Activated naive CD4-positive, alpha-beta T cell treated with anti-CD3 and anti-CD28 coated beads, Interleukin-2, amount 50 U/mL, for 24 hours (primary cell): Measurements from ENCODE around the gene LRTM1.

ENCODE experiments used
- H3K27ac Mint-ChIP-seq: one replicate; pipeline ENCODE4 v1.8.0; 2021; ENCODE audit warnings: mild to moderate bottlenecking, mixed read lengths
- H3K27me3 Mint-ChIP-seq: one replicate; pipeline ENCODE4 v1.8.0; 2021; ENCODE audit warnings: mixed read lengths
- H3K36me3 Mint-ChIP-seq: one replicate; pipeline ENCODE4 v1.8.0; 2021; ENCODE audit warnings: mixed read lengths
- H3K4me1 Mint-ChIP-seq: one replicate; pipeline ENCODE4 v1.8.0; 2021; ENCODE audit warnings: mixed read lengths
- H3K4me3 Mint-ChIP-seq: one replicate; pipeline ENCODE4 v1.8.0; 2021; ENCODE audit warnings: mild to moderate bottlenecking, mixed read lengths
- H3K9me3 Mint-ChIP-seq: one replicate; pipeline ENCODE4 v1.8.0; 2021; ENCODE audit warnings: mixed read lengths

LRTM1 gene

DNA sequence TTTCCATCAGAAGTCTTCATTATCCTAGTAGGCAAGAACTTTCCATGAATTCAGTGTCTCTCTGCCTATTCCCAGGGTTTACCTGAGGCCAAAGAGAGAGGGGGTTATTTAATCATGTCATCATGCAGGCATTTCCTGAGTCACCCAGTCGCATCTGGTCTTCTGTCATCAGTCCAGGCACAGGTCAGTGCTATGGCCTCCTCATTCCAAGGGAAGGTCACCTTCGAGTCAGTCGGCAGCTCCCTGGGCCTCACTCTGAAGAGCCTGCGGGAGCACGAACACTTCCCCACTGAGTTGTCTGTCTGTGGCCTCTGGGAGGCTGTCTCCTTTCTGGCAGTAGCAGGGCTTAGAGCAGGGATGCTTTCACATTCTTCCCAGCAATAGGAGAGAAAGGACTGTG, 26.2 kb upstream of the LRTM1 start:
- no peak overlapping the region for H3K4me3 Mint-ChIP-seq
- H3K27me3 Mint-ChIP-seq = peaks cover 1% of the 10 kb centered on the region
- H3K27ac Mint-ChIP-seq = no peak overlapping the region
- no peaks in the 10 kb centered on the region for H3K4me1 Mint-ChIP-seq
- no peaks in the 10 kb centered on the region for H3K9me3 Mint-ChIP-seq
- no peaks in the 10 kb centered on the region for H3K36me3 Mint-ChIP-seq

DNA sequence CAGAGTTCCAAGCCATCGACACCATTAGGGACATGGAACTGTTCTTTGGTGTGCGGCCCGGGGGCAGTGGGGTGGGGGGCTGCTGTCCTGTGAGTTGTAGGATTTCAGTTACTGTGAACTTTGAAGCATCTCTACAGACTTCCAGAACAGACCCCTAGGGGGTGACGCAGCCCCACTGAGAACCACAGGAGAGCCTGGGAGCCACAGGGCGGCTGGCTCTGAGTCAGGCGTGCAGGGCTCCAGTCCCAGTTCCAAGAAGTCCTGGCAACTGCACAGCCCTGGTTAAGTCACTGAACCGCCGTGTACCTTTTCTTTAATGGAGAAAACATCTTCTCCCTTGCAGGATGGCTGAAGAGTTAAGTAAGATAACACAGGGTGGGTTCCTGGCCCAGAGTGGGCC, 23.5 kb upstream of the LRTM1 start:
- Mint-ChIP-seq H3K36me3 (no peaks in the 10 kb centered on the region), H3K27me3 (peaks cover 1% of the 10 kb centered on the region), H3K9me3 (no peaks in the 10 kb centered on the region), H3K4me3 (no peak overlapping the region), H3K4me1 (no peaks in the 10 kb centered on the region), H3K27ac (no peak overlapping the region)

DNA sequence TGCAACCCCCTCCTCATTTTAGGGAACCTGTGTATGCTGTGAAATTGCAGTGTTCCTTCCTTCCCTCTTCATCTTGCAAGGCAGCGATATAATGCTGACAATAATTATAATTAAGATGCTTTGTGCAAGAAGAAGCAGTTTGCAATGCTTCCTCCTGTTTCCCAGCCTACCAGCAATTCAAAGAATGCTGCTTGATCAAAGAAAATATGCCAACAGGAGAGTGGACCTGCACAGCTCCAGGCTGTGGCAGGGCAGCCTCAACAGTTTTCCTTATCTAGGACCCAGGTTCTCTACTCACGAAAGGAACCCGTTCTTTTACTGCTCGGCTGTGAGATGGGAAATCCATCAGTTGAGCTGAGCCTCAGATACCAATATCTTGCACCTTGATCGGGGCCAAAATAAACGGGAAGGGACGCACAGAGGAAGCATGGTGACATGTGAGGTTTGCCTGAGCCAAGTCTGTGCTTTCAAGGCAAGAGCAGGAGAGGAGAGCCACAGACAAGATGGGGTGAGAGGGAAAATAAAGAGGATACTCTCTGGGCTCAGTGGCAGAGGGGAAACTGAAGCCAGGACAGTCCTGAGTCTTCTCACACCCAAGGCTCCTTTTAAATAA, 22.6 kb upstream of the LRTM1 start:
- H3K36me3 Mint-ChIP-seq = no peaks in the 10 kb centered on the region
- H3K27ac Mint-ChIP-seq = no peak overlapping the region
- no peaks in the 10 kb centered on the region for H3K9me3 Mint-ChIP-seq

DNA sequence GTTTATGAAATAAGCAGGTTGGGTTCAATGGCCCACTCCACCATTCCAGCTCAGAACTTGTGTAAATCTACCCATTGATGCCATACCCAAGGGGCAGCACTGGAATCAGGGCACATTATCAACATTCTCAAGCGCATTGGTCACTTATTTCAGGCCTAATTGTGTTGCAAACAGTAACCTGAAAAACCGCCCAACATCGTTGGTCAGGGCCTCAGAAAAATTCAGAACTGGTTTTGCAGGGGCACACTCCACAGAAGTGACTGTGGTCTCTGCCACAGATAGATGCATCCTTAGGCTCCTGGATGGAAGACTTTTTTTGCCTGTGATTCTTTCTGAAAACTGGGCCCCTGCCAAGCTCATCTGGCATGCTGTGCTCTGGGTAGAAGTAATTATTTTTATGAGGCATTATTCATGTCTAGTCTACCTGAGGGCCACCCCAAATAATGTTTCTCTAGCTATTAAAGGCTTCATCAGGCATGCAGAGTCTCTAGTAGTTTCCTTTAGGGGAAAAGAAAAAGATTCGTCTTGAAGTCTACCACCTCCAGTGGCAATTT, 21.7 kb upstream of the LRTM1 start:
- Mint-ChIP-seq H3K4me1 (no peaks in the 10 kb centered on the region), H3K27ac (no peak overlapping the region), H3K27me3 (no peaks in the 10 kb centered on the region), H3K4me3 (no peak overlapping the region), H3K9me3 (no peaks in the 10 kb centered on the region), H3K36me3 (no peaks in the 10 kb centered on the region)

More for the DNA sequence above, 22.6 kb upstream of the LRTM1 start:
- Mint-ChIP-seq H3K27me3 (no peaks in the 10 kb centered on the region), H3K4me1 (no peaks in the 10 kb centered on the region), H3K4me3 (no peak overlapping the region)

DNA sequence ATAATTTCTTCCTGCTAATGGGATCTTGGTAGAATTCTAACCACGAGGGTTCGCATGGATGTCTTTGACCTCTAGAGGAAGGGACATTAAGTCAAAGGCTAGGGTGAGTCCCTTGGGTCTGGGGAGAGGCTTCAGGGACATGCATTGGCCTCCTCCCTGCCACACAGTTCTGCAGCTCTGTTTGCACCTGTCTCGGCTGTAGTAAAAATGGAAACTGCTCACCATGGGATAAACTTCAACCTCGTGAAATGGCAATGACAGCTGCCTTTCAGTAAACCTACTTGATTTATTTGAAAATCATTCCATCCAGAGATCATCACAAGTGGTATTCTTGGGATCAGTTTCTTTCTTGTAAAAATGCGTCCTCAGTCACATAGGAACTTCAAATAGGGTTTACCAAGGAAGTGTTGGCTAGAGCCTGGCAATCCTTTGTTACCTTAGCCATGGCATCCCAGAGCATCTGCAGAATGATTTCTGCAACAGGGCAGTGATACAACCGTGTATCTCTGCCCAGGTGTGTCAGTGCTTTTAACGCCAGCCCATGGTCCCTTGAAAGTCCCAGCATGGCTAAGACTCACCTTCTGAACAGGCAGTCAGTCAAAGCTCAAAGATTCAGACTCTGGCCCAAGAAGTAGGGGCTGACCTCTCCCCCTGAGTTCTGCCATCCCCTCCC, 14.0 kb upstream of the LRTM1 start:
- H3K9me3 Mint-ChIP-seq = no peaks in the 10 kb centered on the region
- no peaks in the 10 kb centered on the region for H3K36me3 Mint-ChIP-seq
- H3K27me3 Mint-ChIP-seq = no peaks in the 10 kb centered on the region
- no peaks in the 10 kb centered on the region for H3K4me1 Mint-ChIP-seq
- H3K4me3 Mint-ChIP-seq = no peak overlapping the region
- no peak overlapping the region for H3K27ac Mint-ChIP-seq

DNA sequence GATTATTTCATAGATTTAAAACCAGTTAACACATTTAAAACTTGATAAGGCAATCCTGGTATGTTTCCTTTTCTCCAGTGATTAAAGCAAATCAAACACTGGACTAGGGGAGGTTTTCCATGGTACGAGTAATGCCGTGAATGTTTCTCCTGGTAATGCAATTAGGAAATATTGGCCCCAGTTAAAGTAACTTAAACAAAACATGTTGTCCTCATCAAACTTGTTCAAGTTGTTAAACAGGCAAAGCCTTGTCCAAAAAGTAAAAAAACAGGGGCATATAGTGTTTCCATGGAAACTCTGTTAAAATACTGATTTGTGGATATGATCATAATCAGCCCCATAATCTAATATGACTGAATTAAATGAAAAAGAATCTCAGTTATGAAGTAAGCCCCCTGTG, 13.1 kb upstream of the LRTM1 start:
- H3K9me3 Mint-ChIP-seq = no peaks in the 10 kb centered on the region
- H3K27ac Mint-ChIP-seq = no peak overlapping the region
- H3K4me3 Mint-ChIP-seq = no peak overlapping the region
- H3K4me1 Mint-ChIP-seq = no peaks in the 10 kb centered on the region
- H3K36me3 Mint-ChIP-seq = no peaks in the 10 kb centered on the region
- H3K27me3 Mint-ChIP-seq = no peaks in the 10 kb centered on the region

DNA sequence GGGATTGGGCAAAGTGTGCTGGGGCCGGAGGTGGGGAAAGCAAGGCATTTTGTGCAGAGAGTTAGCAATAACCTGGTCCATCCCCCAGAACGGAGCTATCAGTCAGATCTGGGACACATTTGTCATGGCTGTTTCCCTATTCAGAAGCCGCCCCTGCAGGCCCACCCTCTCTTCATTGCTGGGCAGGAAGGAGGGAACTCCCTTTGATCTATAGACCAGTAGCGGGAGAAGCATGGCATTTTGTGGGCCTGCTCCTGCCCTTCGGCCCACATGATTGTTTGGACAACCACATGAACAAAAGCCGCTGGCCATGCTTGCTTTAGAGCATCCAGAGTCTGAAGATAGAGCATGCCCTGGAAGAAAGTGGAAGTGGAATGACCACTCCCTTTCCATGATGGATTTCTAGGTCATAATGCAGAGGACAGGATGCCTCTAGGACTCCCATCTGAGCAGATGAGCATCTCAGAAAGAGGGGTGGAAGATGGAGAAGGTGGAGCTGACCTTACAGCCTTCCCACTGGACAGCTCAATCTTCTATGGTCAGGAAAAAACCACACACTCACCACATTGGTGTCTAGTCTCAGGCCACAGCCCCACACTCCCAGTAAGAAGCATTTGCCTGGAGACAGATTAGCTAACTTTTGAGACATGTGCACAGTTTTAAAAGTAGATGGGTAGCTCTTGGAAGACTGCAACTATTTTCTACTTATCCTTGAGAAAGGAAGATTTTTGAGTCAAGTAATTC, 11.9 kb upstream of the LRTM1 start:
- Mint-ChIP-seq H3K4me3 (no peak overlapping the region), H3K36me3 (no peaks in the 10 kb centered on the region), H3K27ac (no peak overlapping the region), H3K9me3 (no peaks in the 10 kb centered on the region), H3K4me1 (no peaks in the 10 kb centered on the region), H3K27me3 (no peaks in the 10 kb centered on the region)

DNA sequence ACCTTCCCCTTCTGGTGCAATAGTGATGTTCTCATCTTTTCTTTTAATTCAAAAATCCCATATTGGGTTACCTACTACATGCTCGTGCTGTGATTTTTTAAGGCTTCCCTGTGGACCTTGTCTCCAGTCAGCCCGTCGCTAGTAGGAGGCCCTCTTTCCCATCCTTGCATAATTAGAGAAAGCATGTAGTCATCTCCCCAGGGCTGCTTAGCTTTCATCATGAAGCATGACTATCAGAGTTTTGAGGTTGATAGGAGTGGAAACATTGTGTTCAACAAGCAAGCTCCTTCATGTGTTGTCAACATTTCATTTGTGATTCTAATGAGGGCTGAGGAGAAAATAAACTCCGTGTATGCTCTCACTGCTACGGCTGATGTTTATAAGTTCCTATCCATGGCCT, 8.7 kb upstream of the LRTM1 start:
- Mint-ChIP-seq H3K27ac (no peak overlapping the region), H3K4me3 (no peak overlapping the region), H3K9me3 (no peaks in the 10 kb centered on the region), H3K4me1 (no peaks in the 10 kb centered on the region), H3K36me3 (no peaks in the 10 kb centered on the region), H3K27me3 (no peaks in the 10 kb centered on the region)

DNA sequence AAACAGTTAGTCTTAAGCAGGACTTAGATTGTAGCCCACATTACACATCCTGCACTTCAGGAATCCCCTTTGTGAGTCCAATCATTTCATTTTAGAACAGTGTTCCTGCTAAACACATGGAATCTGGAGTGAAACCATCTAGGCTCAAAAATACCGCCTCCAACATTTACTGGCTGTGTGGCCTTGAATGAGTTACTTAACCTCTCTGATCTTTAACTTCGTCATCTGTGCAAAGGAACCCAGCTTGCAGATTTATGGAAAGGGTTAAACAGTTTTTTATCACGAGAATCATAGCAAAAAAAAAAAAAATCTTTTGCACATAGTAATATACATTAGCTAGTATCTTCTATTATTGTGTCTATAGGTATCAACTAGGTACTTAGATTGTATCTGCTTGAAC, 8.0 kb upstream of the LRTM1 start:
- no peaks in the 10 kb centered on the region for H3K36me3 Mint-ChIP-seq
- H3K27ac Mint-ChIP-seq = no peak overlapping the region
- H3K4me1 Mint-ChIP-seq = no peaks in the 10 kb centered on the region
- no peak overlapping the region for H3K4me3 Mint-ChIP-seq
- no peaks in the 10 kb centered on the region for H3K27me3 Mint-ChIP-seq
- no peaks in the 10 kb centered on the region for H3K9me3 Mint-ChIP-seq

DNA sequence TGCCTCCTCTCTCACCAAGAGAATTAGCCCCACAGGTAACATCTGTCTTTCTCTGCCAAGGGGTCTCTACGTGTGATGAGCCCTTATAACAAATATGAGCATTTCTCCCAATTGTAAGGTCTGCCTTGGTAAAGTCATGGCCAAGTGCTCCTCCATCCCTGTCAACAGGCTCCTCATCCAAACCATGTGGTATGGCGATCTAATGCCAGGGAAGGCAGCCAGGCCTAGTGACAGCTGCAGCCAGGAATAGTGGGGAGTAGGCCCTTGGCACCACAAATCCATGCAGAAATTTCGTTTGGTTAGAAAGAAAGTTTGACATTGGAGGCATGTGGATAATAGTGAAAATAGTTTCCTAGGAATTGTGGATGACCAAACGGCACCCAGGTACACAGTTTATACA, 4.7 kb upstream of the LRTM1 start:
- Mint-ChIP-seq H3K4me3 (no peak overlapping the region), H3K4me1 (no peaks in the 10 kb centered on the region), H3K27ac (no peak overlapping the region), H3K36me3 (no peaks in the 10 kb centered on the region), H3K27me3 (no peaks in the 10 kb centered on the region), H3K9me3 (no peaks in the 10 kb centered on the region)

DNA sequence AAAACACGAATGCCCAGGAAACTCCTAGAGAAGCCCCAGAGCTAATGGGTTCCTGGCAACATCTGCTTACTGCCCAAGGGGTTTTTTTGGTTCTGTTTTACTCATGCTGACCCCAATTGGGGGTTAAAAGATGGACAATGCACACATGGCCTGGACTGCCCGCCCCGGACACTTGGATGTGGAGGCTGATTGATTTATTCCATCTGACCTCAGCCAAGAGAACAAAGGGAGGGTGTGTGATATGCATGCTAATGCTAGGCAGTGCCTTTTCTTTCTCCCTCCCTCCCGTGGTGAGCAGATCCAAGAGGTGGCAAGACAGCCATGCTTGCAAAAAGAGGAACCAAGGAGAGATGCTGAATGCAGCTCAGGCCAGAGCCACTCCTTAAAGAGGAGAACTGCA, 3.3 kb upstream of the LRTM1 start:
- Mint-ChIP-seq H3K27me3 (no peaks in the 10 kb centered on the region), H3K4me1 (no peaks in the 10 kb centered on the region), H3K4me3 (no peak overlapping the region), H3K27ac (no peak overlapping the region), H3K9me3 (no peaks in the 10 kb centered on the region), H3K36me3 (no peaks in the 10 kb centered on the region)

DNA sequence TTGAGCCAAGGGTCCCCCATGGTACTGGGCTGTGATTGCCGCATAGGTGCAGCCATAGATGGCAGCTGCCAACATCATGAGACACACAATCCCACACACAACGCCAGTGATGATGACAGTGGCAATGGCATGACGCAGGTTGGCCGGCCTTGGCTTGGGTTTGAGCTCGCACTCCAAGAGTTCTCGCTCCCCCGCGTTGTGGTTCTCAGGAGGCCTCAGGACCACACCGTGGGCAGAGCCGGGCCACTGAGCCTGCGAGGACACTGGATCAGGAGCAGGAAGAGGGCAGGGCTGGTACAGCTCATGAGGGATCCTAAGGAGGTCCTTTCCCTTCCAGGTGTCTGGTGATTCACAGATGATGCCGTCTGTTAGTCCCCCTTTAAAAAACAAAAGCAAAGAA, 9.3 kb downstream of the LRTM1 start:
- H3K27me3 Mint-ChIP-seq = no peaks in the 10 kb centered on the region
- H3K27ac Mint-ChIP-seq = no peak overlapping the region
- no peaks in the 10 kb centered on the region for H3K4me1 Mint-ChIP-seq
- no peaks in the 10 kb centered on the region for H3K36me3 Mint-ChIP-seq
- peaks cover 8% of the 10 kb centered on the region for H3K9me3 Mint-ChIP-seq
- no peak overlapping the region for H3K4me3 Mint-ChIP-seq

DNA sequence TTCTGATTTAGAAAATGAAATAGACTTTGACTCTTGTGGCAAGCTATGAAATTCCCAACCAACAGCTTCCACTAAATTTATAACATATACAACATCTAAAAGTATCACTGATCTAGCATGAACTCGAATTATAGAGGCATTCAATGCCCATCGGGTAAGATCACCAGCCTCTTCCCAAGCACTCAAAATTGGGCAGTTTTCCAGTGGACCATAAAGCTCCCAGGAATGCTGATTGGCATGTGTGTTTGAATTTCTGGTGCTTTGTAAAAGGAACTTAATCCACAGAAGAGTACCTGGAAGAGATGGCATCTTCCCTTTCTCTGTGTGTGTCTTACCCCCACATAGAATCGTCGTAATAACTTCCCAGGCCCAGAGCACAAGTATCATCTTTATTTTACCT, 10.0 kb downstream of the LRTM1 start:
- H3K27me3 Mint-ChIP-seq = no peaks in the 10 kb centered on the region
- H3K36me3 Mint-ChIP-seq = no peaks in the 10 kb centered on the region
- H3K27ac Mint-ChIP-seq = no peak overlapping the region

DNA sequence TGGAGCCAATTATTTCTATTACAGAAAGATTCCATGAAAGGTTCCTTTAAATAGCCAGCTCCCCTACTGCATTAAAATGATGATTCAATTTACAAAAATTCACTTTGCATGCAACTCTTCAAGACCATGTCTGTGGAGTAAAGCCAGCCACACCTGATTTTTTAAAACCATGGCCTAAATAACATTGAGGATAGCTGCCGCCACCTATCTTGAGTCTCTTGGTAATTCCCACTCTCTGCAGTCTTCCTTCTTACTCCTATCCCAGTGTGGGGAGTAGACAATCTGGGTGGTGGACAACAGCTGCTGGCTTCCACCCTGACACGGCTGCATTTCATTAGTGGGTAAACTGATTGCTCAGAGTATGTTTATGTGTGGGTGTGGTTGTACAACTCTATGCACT, 10.7 kb downstream of the LRTM1 start:
- Mint-ChIP-seq H3K36me3 (no peaks in the 10 kb centered on the region), H3K27me3 (no peaks in the 10 kb centered on the region), H3K27ac (no peak overlapping the region), H3K4me1 (no peaks in the 10 kb centered on the region), H3K4me3 (no peak overlapping the region), H3K9me3 (no peaks in the 10 kb centered on the region)

More for the DNA sequence above, 10.0 kb downstream of the LRTM1 start:
- H3K4me3 Mint-ChIP-seq = no peak overlapping the region
- peaks cover 2% of the 10 kb centered on the region for H3K9me3 Mint-ChIP-seq
- H3K4me1 Mint-ChIP-seq = no peaks in the 10 kb centered on the region

DNA sequence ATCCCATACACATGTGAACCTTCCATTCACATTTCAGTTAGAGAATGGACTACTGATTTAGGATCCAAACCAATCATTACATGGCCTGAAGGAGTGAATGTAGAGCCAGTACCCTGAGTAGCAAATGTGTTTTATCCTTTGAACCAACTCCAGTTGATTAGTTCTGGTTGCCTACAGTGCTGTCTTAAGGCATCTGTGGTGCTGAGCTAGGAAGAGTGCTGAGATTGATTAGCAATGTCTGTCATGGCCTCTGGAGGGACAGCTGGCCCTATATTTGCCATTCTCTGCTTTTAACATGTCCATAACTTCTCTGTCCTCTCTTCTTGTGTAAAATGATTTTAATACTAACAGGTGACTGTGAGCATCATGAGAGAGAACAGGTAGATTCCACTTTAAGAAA, 11.1 kb downstream of the LRTM1 start:
- Mint-ChIP-seq H3K4me3 (no peak overlapping the region), H3K36me3 (no peaks in the 10 kb centered on the region), H3K4me1 (no peaks in the 10 kb centered on the region), H3K27me3 (no peaks in the 10 kb centered on the region), H3K9me3 (no peaks in the 10 kb centered on the region), H3K27ac (no peak overlapping the region)

DNA sequence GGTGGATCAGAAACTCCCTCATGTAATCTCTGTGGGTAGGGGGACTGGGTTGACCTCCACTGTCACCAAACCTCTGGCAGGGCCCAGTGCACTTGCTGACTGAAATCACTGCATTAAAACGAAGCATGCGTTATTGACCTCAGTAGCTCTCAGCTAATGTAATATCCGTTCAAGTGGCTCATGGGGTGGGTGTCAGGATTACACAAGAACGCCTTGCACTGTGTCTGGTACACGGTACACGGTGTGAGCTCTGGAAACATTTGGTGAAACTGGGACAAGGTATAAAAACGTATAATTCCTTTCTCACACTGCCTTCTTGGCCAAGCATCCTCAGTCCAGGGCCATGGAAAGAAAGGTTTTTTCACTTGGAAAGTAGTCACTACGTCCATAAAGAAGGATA, 11.9 kb downstream of the LRTM1 start:
- Mint-ChIP-seq H3K4me1 (no peaks in the 10 kb centered on the region), H3K27me3 (no peaks in the 10 kb centered on the region), H3K4me3 (no peak overlapping the region), H3K27ac (no peak overlapping the region), H3K9me3 (no peaks in the 10 kb centered on the region), H3K36me3 (no peaks in the 10 kb centered on the region)
